NCI-H1436 treated with DMSO at 0.1 percent for 48 hours (cell line): ENCODE results near the gene NFIX.

Experiments used
- DNase-seq: peaks from one replicate; lab custom pipeline; 2025; lab: John Stamatoyannopoulos, UW

Gene NFIX

DNA sequence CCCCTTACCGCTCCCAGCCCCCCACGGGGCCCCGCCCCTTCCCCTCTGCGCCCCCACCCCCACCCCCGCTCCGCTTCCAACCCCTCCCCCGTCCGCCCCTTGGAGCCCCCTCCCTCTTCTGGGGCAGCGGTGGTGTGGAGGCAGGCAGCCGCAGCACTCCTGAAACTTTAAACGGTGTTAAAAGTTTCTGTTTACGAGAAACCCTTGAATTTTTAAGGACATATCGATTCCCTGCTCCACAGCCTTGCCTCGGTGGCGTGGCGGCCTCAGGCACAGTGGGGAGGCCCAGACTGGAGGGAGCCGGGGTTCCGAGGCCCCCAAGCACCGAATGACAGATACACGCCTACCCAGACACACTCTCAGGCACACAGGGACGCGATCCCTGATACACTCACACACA lies 4.8 kb upstream of the NFIX start:
- DNase-seq = no peak

DNA sequence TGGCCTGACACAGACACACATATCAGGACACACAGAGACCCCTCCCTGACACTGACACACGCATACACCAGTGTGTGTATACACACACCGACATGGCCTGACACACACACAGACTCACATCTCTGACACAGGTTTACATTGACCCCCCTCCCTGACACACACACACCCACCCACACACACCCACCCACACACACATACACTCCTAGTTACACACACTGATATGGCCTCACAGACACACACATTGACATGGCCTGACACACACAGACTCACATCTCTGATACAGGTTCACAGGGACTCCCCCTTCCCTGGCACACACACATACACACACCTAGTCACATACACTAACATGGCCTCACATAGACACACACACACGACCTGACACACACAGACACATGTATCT lies 4.4 kb upstream of the NFIX start:
- no peak for DNase-seq

DNA sequence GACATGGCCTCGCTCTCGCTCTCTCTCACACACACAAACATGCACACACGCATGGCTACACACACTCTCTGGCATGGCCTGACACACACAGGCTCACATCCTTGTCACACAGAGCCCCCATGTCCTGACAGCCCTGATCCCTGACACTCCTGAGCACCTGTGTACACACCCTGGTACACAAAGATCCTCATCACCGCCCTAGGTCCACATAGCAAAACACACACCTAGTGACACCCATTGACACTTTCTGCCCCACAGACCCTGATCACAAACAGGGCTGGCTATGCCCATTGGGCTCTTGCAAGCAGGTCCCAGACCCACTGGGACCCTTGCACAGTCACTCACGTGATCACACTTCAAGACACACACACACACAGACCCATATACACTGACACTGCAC lies 4.0 kb upstream of the NFIX start:
- DNase-seq = no peak

DNA sequence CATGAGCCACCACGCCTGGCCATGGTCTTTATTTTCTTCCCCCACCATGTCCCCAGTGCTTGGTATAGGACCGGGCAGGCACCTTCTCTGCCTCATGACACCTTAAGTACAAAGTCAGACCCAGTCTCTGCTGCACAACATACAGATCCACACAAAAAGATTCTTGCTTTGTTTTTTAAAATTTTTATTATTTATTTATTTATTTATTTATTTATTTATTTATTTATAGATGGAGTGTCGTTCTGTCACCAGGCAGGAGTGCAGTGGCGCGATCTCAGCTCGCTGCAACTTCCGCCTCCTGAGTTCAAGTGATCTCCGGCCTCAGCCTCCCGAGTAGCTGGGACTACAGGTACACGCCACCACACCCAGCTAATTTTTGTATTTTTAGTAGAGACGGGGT lies 2.5 kb upstream of the NFIX start:
- DNase-seq = no peak

DNA sequence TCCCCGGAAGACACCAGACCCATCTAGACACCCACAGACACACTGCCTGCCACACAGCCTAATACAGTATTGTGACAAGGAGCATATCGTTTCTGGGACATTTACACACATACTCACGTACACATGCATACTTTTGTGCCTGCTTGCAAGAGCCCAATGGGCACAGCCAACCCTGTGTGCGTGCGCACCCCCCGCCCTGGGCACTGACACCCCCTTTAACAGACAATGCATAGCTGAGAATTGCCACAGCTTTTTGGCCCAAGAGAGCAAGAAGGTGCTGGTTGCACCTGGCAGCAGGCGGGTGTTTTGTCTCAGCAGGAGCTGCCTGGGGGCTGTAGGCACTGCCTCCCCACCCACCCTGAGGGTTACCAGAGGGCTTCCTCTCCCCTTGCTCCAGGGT lies 1.7 kb upstream of the NFIX start:
- no peak for DNase-seq

DNA sequence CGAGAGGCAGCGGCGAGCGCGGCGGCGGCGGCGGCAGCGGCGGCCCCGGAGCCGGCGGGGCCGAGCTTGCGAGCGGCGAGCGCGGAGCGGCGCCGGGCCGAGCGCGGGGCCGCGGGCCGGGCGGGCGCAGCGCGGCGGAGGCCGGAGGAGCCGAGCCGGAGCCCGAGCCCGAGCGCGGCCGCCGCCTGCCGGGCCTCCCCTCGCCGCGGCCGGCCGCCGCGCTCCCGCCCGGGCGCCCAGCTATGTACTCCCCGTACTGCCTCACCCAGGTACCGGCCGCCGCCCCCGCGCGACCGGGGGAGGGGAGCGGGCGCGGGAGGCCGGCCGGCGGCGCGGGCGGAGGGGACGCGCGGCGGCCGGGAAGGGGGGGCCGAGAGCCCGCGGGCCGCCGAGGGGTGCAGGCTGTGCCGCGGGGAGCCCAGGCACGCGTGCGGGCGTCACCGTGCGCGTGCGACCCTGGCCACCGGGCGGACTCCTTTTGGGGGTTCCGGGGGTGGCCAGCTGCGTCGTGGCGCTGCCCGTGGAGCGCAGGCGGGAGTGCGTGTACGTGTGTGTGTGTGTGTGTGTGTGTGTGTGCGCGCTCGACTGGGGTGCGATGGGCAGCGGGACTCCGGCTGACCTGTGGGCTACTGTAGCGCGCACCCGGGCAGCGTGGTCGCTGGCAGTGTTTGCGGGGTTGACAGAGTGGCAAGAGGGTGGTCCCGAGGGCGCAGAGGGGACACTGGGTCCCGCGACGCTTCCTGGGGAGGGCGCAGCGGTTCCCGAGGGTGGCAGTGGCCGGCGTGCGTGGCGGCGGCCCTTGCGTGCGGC lies 526 bp downstream of the NFIX start:
- DNase-seq = no peak

DNA sequence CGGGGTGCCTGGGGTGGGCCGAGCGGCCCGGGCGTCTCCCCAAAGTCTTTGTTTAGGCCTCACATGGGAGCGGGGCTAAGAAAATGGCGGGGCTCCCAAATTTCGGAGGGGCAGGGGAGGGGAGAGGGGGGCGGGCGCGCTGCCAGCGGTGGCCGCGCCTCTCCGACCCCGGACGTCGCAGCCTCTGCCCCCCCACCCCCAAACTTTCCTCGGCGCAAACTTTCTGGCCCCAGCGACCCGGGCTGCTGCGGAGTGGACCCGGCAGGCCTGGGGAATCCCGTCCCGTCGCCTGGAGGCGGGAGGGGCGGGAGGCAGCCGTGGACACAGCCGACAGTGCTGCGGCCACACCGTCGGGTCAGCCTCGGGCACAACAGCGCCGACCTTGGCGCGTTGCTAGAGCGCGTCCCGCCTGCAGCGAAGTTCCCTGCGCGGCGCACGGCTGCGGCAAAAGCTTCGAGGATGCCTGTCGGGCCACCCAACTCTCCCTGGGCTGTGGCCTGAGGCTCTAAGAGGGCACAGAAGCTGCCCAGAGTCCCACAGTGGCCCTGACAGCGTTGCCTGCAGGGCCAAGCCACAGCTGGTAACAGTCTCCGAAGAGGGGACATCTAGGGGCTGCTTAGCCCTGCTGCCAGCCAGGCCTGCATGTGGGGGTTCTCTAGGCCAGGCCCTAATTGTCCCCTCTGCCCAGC lies 1.3 kb downstream of the NFIX start:
- DNase-seq = no peak

DNA sequence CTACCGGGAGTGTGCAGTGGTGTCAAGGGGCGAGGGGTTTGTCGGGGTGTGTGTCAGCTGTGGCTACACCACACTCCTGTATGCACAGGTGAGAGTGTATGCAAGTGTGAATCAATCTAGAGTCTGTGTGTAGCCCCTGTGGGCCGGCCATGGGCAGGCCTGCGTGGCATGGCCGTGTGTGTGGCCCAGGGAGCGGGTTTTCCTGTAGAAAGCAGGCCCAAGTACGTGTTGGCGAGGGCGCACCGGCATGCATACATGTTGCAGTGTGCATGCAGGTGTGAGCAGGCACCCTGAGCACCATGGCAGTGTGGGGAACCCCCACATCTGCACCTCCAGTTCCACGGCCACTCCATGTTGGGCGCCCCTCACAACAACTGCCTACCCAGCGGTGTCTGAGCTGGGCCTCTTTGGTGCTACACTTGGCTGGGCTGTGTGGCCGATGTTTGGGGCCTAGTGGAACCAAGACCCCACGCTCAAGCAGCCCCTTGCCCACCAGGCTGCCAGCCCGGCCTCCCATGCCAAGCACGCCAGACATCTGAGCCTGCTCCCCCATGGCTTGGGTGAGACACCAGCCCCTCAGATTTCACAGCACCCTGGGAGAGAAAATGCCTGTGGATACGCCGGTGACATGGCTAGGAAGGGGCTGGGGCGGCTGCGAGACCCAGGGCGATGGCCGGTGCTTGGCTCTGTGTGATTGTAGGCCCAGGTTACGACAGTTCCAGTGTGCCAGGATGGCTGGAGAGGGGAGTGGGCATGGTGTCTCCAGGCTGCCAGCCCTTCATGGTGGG lies 2.1 kb downstream of the NFIX start:
- DNase-seq = no peak

DNA sequence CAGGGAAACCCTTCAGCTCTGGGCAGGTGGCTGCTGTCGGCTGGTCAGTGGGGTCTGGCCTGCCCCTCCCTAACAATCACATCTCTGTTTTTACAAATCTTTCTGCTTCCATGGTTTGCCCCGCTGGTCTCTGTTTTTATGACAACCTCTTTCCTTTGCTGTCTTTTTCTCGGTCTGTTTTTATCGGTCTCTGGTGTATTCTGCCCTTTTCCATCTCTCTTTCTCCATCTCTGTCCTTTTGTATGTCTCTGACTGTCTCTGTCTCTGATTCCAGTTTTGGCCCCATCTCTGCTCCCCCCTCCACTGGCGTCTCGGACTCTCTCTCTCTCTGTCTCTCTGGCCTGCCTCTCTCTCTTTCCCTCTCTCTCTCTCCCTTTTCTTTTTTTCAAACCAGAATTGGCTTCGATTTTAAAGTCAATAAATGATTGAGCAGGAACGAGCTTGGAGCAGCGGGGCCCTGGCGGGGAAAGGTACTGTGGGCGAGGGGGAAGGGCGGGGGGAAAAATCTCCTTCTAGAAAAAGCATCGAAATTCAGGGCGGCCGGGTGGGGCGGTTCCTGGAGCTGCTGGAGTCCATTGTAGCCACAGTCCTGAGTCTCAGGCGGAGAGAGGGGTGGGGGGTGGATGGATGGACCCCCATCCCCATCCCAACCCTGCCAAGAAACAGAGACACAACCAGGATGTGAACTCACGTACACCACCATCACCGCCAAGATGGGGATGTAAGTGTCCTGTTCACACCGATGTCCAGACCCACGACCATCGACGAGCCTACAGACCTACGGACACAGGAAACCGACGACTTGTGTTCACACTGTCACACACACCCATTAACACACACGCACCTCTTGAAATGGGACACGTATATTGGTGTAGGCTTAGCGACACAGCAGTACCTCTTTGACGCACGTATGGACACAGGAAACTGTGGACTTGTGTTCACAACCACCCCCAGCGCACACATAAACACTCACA lies 3.0 kb downstream of the NFIX start:
- DNase-seq = no peak

DNA sequence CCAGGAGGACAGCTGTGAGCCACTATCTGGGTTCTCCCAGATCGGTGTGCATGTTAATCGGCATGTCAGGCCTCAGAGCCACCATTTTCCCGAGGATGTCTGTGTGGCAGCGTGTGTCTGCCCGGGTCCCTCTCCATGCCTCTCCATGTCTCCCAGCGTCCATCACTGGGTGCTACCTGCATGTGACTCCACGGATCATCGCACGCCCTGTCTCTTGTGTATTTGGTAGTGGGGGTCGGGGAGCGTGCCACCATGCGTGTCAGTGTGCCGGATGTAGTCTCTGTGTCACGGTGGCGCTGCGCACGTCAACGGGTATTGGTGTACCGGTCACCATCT lies 5.9 kb downstream of the NFIX start:
- DNase-seq = no peak

DNA sequence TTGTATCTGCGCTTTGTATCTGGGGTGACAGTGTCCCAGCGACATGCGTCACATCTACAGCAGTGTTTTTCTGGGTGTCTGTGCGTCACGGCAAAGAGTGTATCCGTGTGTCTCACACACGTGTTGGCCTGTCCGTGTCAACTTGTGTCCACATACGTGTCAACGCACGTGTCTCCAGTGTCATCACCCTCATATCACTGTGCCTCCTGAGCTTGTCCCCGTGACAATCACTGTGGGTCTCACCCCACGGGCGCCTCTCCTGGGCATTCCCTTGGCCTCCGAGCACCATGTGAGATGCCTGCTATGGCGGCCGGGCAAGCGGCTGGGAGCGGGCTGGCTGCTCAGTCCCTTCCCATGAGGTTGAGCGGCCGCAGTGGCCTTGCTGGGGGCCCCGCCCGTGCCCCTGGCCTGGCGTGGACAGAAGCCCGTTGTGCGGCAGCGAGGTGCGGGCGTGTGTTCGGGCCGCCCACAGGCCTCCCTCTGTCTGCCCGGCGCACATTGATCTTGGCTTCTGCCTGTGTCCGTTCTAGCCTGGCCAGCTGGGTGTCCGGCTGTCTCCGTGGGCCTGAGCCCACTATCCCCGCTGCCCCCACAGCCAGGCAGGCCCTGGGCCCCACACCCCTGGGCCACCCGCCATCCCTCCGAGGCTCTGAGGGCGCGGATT lies 6.4 kb downstream of the NFIX start:
- DNase-seq = no peak

DNA sequence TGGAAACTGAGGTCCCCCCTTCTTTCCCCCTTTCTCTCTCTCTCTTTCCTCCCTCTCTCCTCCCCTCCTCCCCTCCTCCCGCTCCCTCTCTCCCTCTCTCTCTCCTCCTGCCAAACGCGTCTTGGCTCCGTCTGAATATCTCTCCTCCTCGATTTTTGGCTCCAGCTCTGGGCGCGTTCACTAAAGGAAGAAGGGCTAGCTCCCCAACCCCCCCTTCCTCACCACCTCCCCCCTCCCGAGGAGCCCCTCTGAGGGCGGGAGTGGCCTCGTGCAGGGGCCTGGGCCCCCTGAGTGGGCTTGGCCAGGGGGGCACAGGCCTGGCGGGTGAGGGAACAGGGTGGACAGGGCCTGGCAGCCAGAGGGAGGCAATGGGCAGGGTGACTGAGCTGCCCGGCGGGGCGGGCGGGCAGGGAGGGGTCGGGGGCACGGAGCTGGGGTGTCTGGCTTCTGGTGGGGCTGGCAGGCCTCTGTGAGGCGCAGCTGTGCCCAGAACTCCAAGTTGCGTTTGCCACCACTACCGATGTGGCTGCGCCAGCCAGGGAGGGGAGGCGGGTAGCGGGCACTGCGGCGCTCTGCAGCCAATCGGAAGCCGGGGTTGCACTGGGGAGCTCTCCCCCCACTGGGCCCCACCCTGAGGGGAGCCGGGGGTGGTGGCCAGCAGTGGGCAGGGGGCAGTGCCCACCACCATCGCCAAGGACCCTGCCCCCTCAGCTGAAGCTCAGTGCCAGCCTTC lies 7.1 kb downstream of the NFIX start:
- no peak for DNase-seq

DNA sequence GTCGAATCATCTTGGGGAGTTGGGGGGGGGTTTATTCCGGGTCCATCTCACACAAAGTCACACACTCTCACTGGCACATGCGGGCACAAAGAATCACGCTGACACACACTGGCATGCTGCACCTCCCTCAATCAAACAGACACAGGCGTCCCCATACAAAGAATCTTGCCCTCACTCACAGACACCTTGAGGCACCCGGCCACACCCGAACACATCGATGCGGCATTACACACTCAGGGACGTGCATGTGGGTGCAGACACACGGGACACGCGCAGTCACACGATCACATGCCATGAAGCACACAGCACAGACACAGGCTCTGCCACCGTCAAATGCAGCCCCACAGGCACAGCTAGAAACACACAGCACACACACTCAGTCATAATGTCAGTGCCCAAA lies 7.8 kb downstream of the NFIX start:
- DNase-seq = no peak

DNA sequence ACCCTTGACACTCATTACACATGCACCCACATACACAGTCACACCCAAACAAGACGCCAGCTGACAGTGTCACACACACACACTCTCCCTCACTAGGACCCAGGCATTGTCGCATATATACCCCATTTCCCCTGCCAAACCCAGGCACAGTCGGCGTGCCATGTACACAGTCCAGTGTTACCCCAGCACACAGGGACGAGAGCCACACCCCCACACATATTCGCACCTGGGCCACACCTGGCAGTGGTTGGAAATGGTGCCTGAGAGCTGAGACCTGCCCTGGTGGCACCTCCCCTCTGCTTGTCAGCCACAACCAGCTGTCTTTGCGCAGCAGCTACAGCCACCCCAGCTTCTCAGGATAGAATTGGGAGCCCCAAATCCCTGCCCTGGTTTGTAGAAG lies 9.0 kb downstream of the NFIX start:
- DNase-seq = no peak

DNA sequence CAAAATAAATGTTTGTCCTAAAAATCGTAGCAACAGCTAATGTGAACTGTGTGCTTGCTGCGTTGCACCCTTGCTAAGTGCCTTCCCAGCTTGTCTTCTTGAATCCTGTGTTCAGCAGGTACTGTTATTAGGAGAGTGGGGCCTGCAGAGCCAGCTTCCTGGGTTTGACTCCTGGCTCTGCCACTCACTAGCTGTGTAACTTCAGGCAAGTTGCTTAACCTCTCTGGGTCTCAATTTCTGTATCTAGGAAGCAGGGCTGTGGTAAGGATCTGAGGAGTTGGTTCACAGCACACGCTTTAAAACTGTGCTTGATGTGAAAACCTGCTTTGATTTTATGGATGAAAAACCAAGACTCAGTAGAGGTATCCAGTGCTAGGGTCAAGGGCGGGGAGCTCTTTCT lies 10.0 kb downstream of the NFIX start:
- no peak for DNase-seq

DNA sequence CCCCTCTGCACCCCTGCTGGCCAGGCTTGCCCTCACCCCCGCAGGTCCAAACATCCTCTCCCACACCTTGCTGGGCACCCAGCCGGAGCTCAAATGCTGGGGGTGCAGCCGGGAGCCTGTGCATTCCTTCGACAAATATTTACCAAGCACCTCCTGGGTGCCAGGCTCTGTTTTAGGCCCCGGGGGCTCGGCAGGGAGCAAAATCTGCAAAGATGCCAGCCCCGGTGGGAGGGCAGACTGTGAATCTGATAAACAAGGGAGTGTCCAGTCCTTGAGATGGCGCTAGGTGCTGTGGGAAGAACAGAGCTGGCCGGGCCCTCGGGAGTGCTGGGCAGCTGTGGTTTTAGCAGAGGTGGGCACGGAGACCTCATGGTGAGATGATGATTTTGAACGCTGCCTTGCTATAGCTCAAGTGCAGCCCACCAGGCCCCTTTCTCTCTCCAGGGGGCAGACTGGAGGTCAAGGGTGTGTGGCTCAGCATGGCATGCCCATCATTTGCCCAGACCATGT lies 10.6 kb downstream of the NFIX start:
- DNase-seq = no peak

DNA sequence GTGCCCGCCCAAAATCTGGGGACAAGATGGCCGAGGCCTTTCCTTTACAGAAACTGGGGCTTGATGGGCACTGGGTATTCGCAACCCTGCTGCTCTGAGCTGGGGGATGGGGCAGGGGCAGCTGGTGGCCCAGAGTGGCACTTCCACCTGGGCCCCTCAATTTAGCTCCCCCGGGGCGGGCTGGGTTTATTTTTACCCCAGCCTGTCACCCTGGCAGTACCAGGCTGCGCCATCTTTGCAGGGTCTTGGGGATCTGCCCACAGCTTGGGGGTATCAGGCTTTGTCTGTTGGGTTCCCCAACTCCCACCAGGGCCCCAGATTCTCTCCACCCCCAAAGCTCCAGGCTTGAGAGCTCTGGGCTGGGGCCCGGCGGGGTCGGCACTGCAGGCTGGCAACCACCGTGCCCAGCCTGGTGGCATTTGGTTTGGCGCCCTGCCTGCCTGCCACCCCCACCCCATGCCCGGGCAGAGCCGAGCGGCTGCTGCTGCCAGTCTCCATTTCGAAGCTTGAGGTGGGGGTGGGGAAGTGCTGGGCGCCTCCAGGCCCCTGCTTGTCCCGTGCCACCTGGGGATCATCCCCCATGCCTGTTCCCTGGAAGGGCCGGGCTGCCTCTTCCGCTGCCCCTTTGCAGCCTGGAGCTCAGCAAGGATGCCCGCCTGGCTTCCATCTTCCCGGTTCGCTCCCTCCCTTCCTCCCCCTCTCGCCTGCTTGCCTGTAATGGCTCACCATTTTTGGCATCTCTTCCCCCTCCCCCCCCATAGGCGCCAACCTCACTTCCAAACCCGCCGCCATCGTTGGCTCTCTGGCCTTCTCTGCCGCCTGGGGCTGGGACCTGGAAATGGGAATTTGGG lies 11.4 kb downstream of the NFIX start:
- DNase-seq = no peak

DNA sequence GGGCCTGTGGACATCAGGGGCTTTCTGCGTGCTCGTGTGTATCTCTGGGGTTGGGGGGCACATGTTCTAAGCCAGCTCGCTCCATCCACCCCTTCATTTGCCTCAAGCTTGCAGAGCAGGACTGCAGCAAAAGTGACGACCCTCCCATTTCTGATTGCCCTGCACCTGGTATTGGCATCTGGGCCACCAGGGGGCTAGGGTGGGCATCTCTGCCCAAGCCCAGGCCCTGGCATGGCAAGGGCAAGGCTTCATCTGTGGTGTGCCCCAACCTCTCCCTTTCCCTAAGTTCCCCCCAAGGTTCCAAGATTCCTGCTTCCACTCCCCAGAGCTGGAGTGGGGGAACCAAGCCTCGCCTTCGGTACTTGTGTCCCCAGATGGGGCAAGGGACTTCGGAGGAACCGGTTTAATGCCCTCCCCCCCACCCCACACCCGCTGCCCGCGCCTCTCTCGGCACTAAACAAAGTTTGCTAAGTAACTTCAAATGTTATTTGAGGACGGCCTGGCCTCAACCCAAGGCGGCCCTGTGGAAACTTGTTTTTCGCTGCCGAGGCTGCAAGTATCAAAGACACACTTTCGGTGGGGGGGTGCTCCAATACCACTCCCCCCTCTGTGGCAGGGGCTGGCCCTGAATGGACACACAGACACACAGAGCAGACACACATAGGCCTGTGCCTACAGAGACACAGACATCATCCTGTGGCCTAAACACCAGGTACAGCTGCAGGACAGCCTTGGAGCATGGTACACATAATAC lies 12.2 kb downstream of the NFIX start:
- no peak for DNase-seq
